Esophagus squamous epithelium (tissue), 5 donors: Measurements from ENCODE around the gene AEN. TPM values are rescaled to one million over a fixed set of nuclear protein-coding genes. Genes with fewer than 3 reads are reported as not detected.

Experiments
- DNase-seq: peaks from one replicate; lab custom pipeline; 2025; lab: John Stamatoyannopoulos, UW
- H3K27ac ChIP-seq, 4 donors: fragments of 200-600 bp; sonication (generic); one replicate each; pipeline ENCODE4 v1.5.1; 2016 to 2019; ENCODE audit warnings: mild to moderate bottlenecking in 1 of 4
- H3K27me3 ChIP-seq, 4 donors: fragments of 200-600 bp; sonication (generic); 1 replicate in 3 of 4; 2 replicates in 1 of 4; pipeline versions ENCODE4 v1.5.1 to v1.6.0; 2017 to 2021; ENCODE audit warnings: antibody characterized with exemption in 1 of 4
- H3K36me3 ChIP-seq, 3 donors: fragments of 200-600 bp; sonication (generic); one replicate each; pipeline ENCODE4 v1.5.1; 2016 to 2019
- H3K4me1 ChIP-seq, 3 donors: fragments of 200-600 bp; sonication (generic); one replicate each; pipeline ENCODE4 v1.5.1; 2017 to 2019
- H3K4me3 ChIP-seq, 4 donors: fragments of 200-600 bp; sonication (generic); 1 replicate in 3 of 4; 2 replicates in 1 of 4; pipeline ENCODE4 v1.5.1; 2016 to 2019; ENCODE audit warnings: mild to moderate bottlenecking in 2 of 4, moderate library complexity in 1 of 4
- H3K9me3 ChIP-seq, 3 donors: fragments of 200-600 bp; sonication (generic); one replicate each; pipeline ENCODE4 v1.5.1; 2016 to 2019
- CTCF ChIP-seq, 6 experiments: fragments of 450-650 bp in 4 of 6; fragments of 200-600 bp in 2 of 6; sonication (generic) in 2 of 6; IDR thresholded peaks; one replicate each; pipeline ENCODE4 v1.5.1; 2016 to 2019; ENCODE audit warnings: antibody characterized with exemption in 6 of 6, mild to moderate bottlenecking in 4 of 6, moderate library complexity in 4 of 6
- POLR2A ChIP-seq, 4 donors: fragments of 450-650 bp; IDR thresholded peaks; one replicate each; pipeline ENCODE4 v1.6.1; 2017; ENCODE audit warnings: antibody characterized with exemption in 4 of 4, mild to moderate bottlenecking in 4 of 4, moderate library complexity in 3 of 4
- WGBS, 2 donors: methylation state at CpG; one replicate each; pipeline ENCODE4 v1.1.5; 2018; 5-methylcytosine and 5-hydroxymethylcytosine counted together
- intact Hi-C: fragments of 100-400 bp; cut with DNase I; formaldehyde crosslinking; loops from one replicate; pipeline ENCODE4 v1.15.0; 2022
- total RNA-seq, 4 donors: library from RNA; depleted of rRNA; stranded (reverse); fragments of >200 nt; gene quantifications; one replicate each; pipeline ENCODE4 v1.1.0, GENCODE V29; 2016
- donor health status: DM: yes; HTN: yes; CAD: no.

AEN gene
- total RNA-seq, 4 donors from 2014 or later, result 13.4 to 31.4 (median 18.1) TPM

GRCh38 chr15:88604381-88605188 lies 16.6 kb upstream of the AEN start:
- no peak overlapping the region for H3K27ac ChIP-seq
- peaks cover 0 to 19% (median 12%) of the 10 kb centered on the region in 3 donors for H3K4me1 ChIP-seq
- no peak overlapping the region for H3K4me3 ChIP-seq
- no peaks in the 10 kb centered on the region for H3K36me3 ChIP-seq
- H3K9me3 ChIP-seq, result no peaks in the 10 kb centered on the region
- 0% methylated on average over 14 of the region's 46 CpGs; no CpG with 5 or more reads in 1 of the 2 donors for WGBS, 2 donors
- no peak for DNase-seq
- TF ChIP-seq POLR2A (IDR thresholded peaks at IDR 0.05) (no peak), CTCF (IDR thresholded peaks at IDR 0.05) (no peak)
- H3K27me3 ChIP-seq, result peaks cover 0 to 78% (median 26%) of the 10 kb centered on the region in 4 donors
- intact Hi-C loops, result no loop called here

- intact Hi-C loops, result no loop called here
- H3K9me3 ChIP-seq, result no peaks in the 10 kb centered on the region
- 18% methylated on average over 12 of the region's 58 CpGs; no CpG with 5 or more reads in 1 of the 2 donors for WGBS, 2 donors
- no peaks in the 10 kb centered on the region for H3K36me3 ChIP-seq
- no peak for DNase-seq
- H3K4me1 ChIP-seq, result peaks cover 0 to 19% (median 12%) of the 10 kb centered on the region in 3 donors
- TF ChIP-seq POLR2A (IDR thresholded peaks at IDR 0.05), result no peak
- TF ChIP-seq CTCF (IDR thresholded peaks at IDR 0.05), result no peak
- H3K4me3 ChIP-seq, result no peak overlapping the region
- H3K27ac ChIP-seq, result no peak overlapping the region
- H3K27me3 ChIP-seq, result peaks cover 0 to 86% (median 26%) of the 10 kb centered on the region in 4 donors
Measured at GRCh38 chr15:88605189-88606069, 15.7 kb upstream of the AEN start.

GRCh38 chr15:88606070-88606794 lies 14.9 kb upstream of the AEN start:
- DNase-seq, result no peak
- 17 to 19% methylated on average over 25 to 26 of the region's 26 CpGs for WGBS, 2 donors
- intact Hi-C loops, result no loop called here
- Histone ChIP-seq H3K4me1 (peaks cover 0 to 19% (median 12%) of the 10 kb centered on the region in 3 donors), H3K4me3 (no peak overlapping the region), H3K27ac (no peak overlapping the region), H3K27me3 (peaks cover 0 to 93% (median 26%) of the 10 kb centered on the region in 4 donors), H3K36me3 (no peaks in the 10 kb centered on the region), H3K9me3 (no peaks in the 10 kb centered on the region)
- TF ChIP-seq POLR2A (IDR thresholded peaks at IDR 0.05) (no peak), CTCF (IDR thresholded peaks at IDR 0.05) (no peak)

GRCh38 chr15:88607951-88608350 lies 13.2 kb upstream of the AEN start:
- no peak for DNase-seq
- H3K36me3 ChIP-seq, result no peaks in the 10 kb centered on the region
- peaks cover 0 to 93% (median 26%) of the 10 kb centered on the region in 4 donors for H3K27me3 ChIP-seq
- intact Hi-C loops, result no loop called here
- H3K4me3 ChIP-seq, result no peak overlapping the region
- 53 to 85% methylated on average over 1 of the region's 1 CpG for WGBS, 2 donors
- H3K4me1 ChIP-seq, result peaks cover 0 to 19% (median 12%) of the 10 kb centered on the region in 3 donors
- TF ChIP-seq POLR2A (IDR thresholded peaks at IDR 0.05) (no peak), CTCF (IDR thresholded peaks at IDR 0.05) (no peak)
- H3K9me3 ChIP-seq, result no peaks in the 10 kb centered on the region
- no peak overlapping the region for H3K27ac ChIP-seq
